K562 (cell line): ENCODE data around the gene TNFSF13B. TPM values are rescaled to one million over a fixed set of nuclear protein-coding genes. Genes with fewer than 3 reads are reported as not detected.

ENCODE experiments used
- ATAC-seq: fragments of 200-7000 bp; cut with Tn5 transposase; 3 replicates; pipeline ENCODE4 v1.9.1; 2020; ENCODE audit warnings: moderate library complexity
- BruUV-seq: library from RNA; stranded (reverse); fragments of 400-500 nt; replicated peaks from 2 replicates; lab custom pipeline; 2021; lab: Mats Ljungman, UMichigan
- CTCF ChIA-PET: fragments of 300-600 bp; formaldehyde crosslinking; extraction: SDS; loops from one replicate; lab custom pipeline; 2021; ENCODE audit warnings: low intra/inter-chr PET ratio; lab: Yijun Ruan, JAX
- POLR2A ChIA-PET: fragments of 300-600, 350-650 bp; sonication (Branson Sonifier 250); formaldehyde crosslinking; extraction: SDS; loops from one replicate; lab custom pipeline; 2021; ENCODE audit warnings: antibody characterized with exemption, inconsistent platforms; lab: Yijun Ruan, JAX
- DNase-seq, 4 experiments: peaks; one replicate each; pipeline versions ENCODE4 v3.0.0 to v3.0.0-alpha.2; 2011 to 2018; ENCODE audit warnings: low spot score in 3 of 4, mixed read lengths in 3 of 4; ENCODE audit errors: extremely low read depth in 1 of 4
- FAIRE-seq: peaks from 2 replicates; lab custom pipeline; 2011; peaks lifted over from hg19 to GRCh38; lab: Jason Lieb, UNC
- H2AFZ ChIP-seq: 2 replicates; pipeline ENCODE4 v1.6.0; 2011; ENCODE audit warnings: low read depth, low read length, control low read depth, inconsistent platforms
- H3K27ac ChIP-seq: fragments of 200-600 bp; 3 replicates; pipeline ENCODE4 v1.8.0; 2011; ENCODE audit warnings: low read depth, mild to moderate bottlenecking, control low read depth, inconsistent platforms, low read length, moderate library complexity, mixed read lengths; ENCODE audit errors: extremely low read depth
- H3K27me3 ChIP-seq, 2 experiments: fragments of 300-600 bp in 1 of 2; 2 replicates in 1 of 2; 3 replicates in 1 of 2; pipeline versions ENCODE4 v1.6.0 to v1.8.0; 2011; ENCODE audit warnings: inconsistent platforms in 2 of 2, low read length in 2 of 2, mild to moderate bottlenecking in 1 of 2, mixed read lengths in 1 of 2, moderate library complexity in 1 of 2; ENCODE audit not compliant: control insufficient read depth in 2 of 2, insufficient read depth in 2 of 2
- H3K36me3 ChIP-seq: fragments of 300-600 bp; 3 replicates; pipeline ENCODE4 v1.8.0; 2011; ENCODE audit warnings: mild to moderate bottlenecking, low read length, inconsistent platforms; ENCODE audit not compliant: control insufficient read depth, insufficient read depth
- H3K4me1 ChIP-seq, 2 experiments: fragments of 200-600 bp in 1 of 2; replicated peaks in 1 of 2; 2 replicates in 1 of 2; 3 replicates in 1 of 2; pipeline versions ENCODE4 v1.5.1 to v1.8.0; 2011; ENCODE audit warnings: inconsistent platforms in 2 of 2, low read length in 2 of 2, mild to moderate bottlenecking in 1 of 2, mixed read lengths in 1 of 2, moderate library complexity in 1 of 2; ENCODE audit not compliant: control insufficient read depth in 2 of 2, insufficient read depth in 2 of 2
- H3K4me2 ChIP-seq: 2 replicates; pipeline ENCODE4 v1.6.1; 2011; ENCODE audit warnings: low read length, control low read depth, inconsistent platforms, mixed read lengths; ENCODE audit not compliant: insufficient read depth
- H3K4me3 ChIP-seq: fragments of 200-600 bp; sonication (generic), shearing (Covaris generic); 2 replicates; pipeline ENCODE4 v1.5.1; 2016; ENCODE audit warnings: control low read depth, inconsistent platforms
- H3K79me2 ChIP-seq: fragments of 200-600 bp; 3 replicates; pipeline ENCODE4 v1.8.0; 2011; ENCODE audit warnings: low read length, inconsistent platforms; ENCODE audit not compliant: control insufficient read depth, insufficient read depth
- H3K9ac ChIP-seq, 2 experiments: 2 replicates each; pipeline versions ENCODE4 v1.6.0 to v1.6.1; 2011; ENCODE audit warnings: low read depth in 2 of 2, low read length in 2 of 2, control low read depth in 1 of 2, inconsistent platforms in 1 of 2, mild to moderate bottlenecking in 1 of 2, mixed read lengths in 1 of 2; ENCODE audit not compliant: insufficient read depth in 1 of 2
- H3K9me1 ChIP-seq: one replicate; pipeline ENCODE4 v1.6.0; 2011; ENCODE audit warnings: inconsistent platforms, mild to moderate bottlenecking, low read length, moderate library complexity; ENCODE audit not compliant: control insufficient read depth, insufficient read depth
- H3K9me3 ChIP-seq: replicated peaks from 2 replicates; pipeline ENCODE4 v1.5.1; 2011; ENCODE audit warnings: low read depth, low read length, inconsistent platforms; ENCODE audit not compliant: control insufficient read depth, insufficient read depth
- H4K20me1 ChIP-seq: replicated peaks from 2 replicates; pipeline ENCODE4 v1.6.1; 2011; ENCODE audit warnings: low read length, inconsistent platforms, mixed read lengths; ENCODE audit not compliant: control insufficient read depth, insufficient read depth
- POLR3A ChIP-seq: IDR thresholded peaks from 2 replicates; pipeline ENCODE4 v1.6.1; 2011; ENCODE audit warnings: borderline replicate concordance, mild to moderate bottlenecking, moderate library complexity; ENCODE audit not compliant: insufficient read length, insufficient read depth; ENCODE audit errors: extremely low read depth
- WGBS: fragments of 100-300 bp; shearing (Covaris generic); methylation state at CpG from one replicate; pipeline ENCODE4 v1.1.6; 2016; ENCODE audit warnings: low coverage, mixed read lengths; ENCODE audit not compliant: insufficient coverage; ENCODE audit errors: missing lambda C conversion rate; 5-methylcytosine and 5-hydroxymethylcytosine counted together
- in situ Hi-C: fragments of 300-500 bp; cut with MboI; formaldehyde crosslinking; loops from 4 replicates; pipeline ENCODE4 v1.15.0; 2018; ENCODE audit warnings: inconsistent platforms, mixed read lengths
- intact Hi-C: fragments of 100-400 bp; cut with micrococcal nuclease; formaldehyde crosslinking; loops from 2 replicates; pipeline ENCODE4 v1.14.2; 2022
- polyA plus RNA-seq, 8 experiments: library from polyadenylated mRNA; depleted of rRNA in 4 of 8; stranded (reverse) in 5 of 8; unstranded in 3 of 8; fragments of >200 nt; fragmentation: Nextera tagmentation in 2 of 8; fragmentation: Illumina TruSeq in 1 of 8; extraction: Ambion mirVana in 2 of 8; extraction: Trizol in 1 of 8; gene quantifications; 2 replicates each; pipeline versions ENCODE4 v1.2.1 to v1.2.3, GENCODE V29; 2011 to 2014; ENCODE audit warnings: inconsistent platforms in 1 of 8, missing spikeins in 1 of 8
- total RNA-seq, 7 experiments: library from RNA; depleted of rRNA in 6 of 7; stranded (reverse); fragments of >200 nt in 6 of 7; fragmentation: Illumina TruSeq in 2 of 7; extraction: Trizol in 2 of 7; gene quantifications; 2 replicates each; pipeline versions ENCODE4 v1.2.1 to v1.2.3, GENCODE V29; 2011 to 2021; ENCODE audit warnings: low replicate concordance in 1 of 7
- TF ChIP-seq, protein P1 (sequence below): sonication (generic); formaldehyde crosslinking; IDR thresholded peaks from 2 replicates; pipeline ENCODE4 v1.8.0; 2022; ENCODE audit warnings: missing genetic modification reagents, mild to moderate bottlenecking, borderline replicate concordance
- TF ChIP-seq, protein P2 (sequence below): fragments of 450-650 bp; IDR thresholded peaks from 2 replicates; pipeline ENCODE4 v1.6.1; 2016; ENCODE audit warnings: mild to moderate bottlenecking, moderate library complexity

The TNFSF13B gene
- total and polyA plus RNA-seq, 9 of the 15 experiments (the other 6 are each of a cell fraction or from before 2014, with no cell fraction given) = 1.1 to 2.1 (median 1.5) TPM

DNA sequence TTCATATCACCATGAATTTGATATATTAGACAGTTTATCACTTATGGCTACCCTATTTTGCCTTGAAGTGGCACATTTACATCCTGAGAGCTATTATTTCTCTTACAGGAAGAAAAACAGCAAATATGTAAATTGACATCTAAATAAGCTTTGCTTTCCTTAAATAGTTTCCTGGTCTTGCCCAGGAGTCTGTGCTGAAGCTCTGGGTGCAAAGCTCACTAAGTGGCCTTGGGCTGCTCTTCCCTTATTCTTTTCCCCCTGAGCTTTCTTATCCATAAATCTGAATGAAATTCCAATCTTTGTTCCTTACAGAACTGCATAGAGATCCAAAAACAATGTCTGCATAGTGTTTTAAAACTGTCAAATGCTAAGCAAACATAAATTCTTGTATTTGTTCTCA lies 56.3 kb downstream of the TNFSF13B start:
- no peak for DNase-seq
- Histone ChIP-seq H3K27ac (no peak overlapping the region), H4K20me1 (no peaks in the 10 kb centered on the region), H3K36me3 (no peaks in the 10 kb centered on the region)
- in situ Hi-C loops = loop anchor here (25.0 kb wide), 1 partner anchor 586 kb away; no protein-coding TSS in a partner anchor
- CTCF ChIA-PET = no interaction called here
- intact Hi-C loops = no loop called here
- TF ChIP-seq, protein P1, sequence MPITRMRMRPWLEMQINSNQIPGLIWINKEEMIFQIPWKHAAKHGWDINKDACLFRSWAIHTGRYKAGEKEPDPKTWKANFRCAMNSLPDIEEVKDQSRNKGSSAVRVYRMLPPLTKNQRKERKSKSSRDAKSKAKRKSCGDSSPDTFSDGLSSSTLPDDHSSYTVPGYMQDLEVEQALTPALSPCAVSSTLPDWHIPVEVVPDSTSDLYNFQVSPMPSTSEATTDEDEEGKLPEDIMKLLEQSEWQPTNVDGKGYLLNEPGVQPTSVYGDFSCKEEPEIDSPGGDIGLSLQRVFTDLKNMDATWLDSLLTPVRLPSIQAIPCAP = no peak
- TF ChIP-seq POLR3A = no peak
- TF ChIP-seq, all 486 proteins: peak for 0
- POLR2A ChIA-PET = no interaction called here
- no peaks in the 10 kb centered on the region for H3K9me1 ChIP-seq
- H3K4me3 ChIP-seq = no peak overlapping the region
- no peaks in the 10 kb centered on the region for H3K4me1 ChIP-seq
- no TSS peak for BruUV-seq
- H3K9ac ChIP-seq = no peak overlapping the region
- no peaks in the 10 kb centered on the region for H3K79me2 ChIP-seq
- H2AFZ ChIP-seq = no peak overlapping the region
- H3K27me3 ChIP-seq = no peaks in the 10 kb centered on the region
- ATAC-seq = no peak
- no peak for FAIRE-seq
- no peaks in the 10 kb centered on the region for H3K9me3 ChIP-seq
- no peak overlapping the region for H3K4me2 ChIP-seq

DNA sequence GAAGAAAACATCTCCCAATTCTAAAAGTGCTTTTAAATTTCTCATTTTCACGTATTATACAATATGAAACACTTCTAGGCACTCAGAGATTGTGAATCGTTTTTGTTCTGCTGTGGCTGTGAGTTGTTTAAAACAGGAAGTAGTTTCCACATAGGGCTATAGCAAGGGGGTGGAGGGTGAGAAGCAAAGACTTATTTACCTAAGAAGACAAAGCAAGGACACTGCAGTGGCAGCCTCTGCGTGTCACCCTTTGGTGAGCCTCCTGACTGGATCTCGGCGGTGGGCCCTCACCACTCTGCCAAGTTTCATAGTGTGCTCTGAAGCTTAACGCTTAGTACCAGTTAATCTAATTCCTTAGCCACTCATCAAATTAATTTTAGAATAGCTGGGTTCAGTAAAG lies 56.8 kb downstream of the TNFSF13B start:
- CTCF ChIA-PET = no interaction called here
- no peak overlapping the region for H3K4me3 ChIP-seq
- DNase-seq (no peak), ATAC-seq (0 out of 3 replicates have a peak, but pooled peaks have one; percentile 22), FAIRE-seq (no peak)
- H3K4me2 ChIP-seq = no peak overlapping the region
- no TSS peak for BruUV-seq
- peak overlapping the region; percentile 72; the same call in 1 of the 2 replicates for H2AFZ ChIP-seq
- 23% methylated on average over 6 of the region's 6 CpGs for WGBS
- intact Hi-C loops (no loop called here), in situ Hi-C loops (loop anchor here (25.0 kb wide), 1 partner anchor 586 kb away; no protein-coding TSS in a partner anchor)
- no peaks in the 10 kb centered on the region for H3K27me3 ChIP-seq
- no peaks in the 10 kb centered on the region for H3K9me3 ChIP-seq
- POLR2A ChIA-PET = no interaction called here
- no peak overlapping the region for H3K9ac ChIP-seq
- H3K9me1 ChIP-seq = no peaks in the 10 kb centered on the region
- H3K27ac ChIP-seq = no peak overlapping the region
- no peaks in the 10 kb centered on the region for H4K20me1 ChIP-seq
- no peaks in the 10 kb centered on the region for H3K79me2 ChIP-seq
- H3K4me1 ChIP-seq = no peaks in the 10 kb centered on the region
- H3K36me3 ChIP-seq = no peaks in the 10 kb centered on the region
- TF ChIP-seq, protein P2, sequence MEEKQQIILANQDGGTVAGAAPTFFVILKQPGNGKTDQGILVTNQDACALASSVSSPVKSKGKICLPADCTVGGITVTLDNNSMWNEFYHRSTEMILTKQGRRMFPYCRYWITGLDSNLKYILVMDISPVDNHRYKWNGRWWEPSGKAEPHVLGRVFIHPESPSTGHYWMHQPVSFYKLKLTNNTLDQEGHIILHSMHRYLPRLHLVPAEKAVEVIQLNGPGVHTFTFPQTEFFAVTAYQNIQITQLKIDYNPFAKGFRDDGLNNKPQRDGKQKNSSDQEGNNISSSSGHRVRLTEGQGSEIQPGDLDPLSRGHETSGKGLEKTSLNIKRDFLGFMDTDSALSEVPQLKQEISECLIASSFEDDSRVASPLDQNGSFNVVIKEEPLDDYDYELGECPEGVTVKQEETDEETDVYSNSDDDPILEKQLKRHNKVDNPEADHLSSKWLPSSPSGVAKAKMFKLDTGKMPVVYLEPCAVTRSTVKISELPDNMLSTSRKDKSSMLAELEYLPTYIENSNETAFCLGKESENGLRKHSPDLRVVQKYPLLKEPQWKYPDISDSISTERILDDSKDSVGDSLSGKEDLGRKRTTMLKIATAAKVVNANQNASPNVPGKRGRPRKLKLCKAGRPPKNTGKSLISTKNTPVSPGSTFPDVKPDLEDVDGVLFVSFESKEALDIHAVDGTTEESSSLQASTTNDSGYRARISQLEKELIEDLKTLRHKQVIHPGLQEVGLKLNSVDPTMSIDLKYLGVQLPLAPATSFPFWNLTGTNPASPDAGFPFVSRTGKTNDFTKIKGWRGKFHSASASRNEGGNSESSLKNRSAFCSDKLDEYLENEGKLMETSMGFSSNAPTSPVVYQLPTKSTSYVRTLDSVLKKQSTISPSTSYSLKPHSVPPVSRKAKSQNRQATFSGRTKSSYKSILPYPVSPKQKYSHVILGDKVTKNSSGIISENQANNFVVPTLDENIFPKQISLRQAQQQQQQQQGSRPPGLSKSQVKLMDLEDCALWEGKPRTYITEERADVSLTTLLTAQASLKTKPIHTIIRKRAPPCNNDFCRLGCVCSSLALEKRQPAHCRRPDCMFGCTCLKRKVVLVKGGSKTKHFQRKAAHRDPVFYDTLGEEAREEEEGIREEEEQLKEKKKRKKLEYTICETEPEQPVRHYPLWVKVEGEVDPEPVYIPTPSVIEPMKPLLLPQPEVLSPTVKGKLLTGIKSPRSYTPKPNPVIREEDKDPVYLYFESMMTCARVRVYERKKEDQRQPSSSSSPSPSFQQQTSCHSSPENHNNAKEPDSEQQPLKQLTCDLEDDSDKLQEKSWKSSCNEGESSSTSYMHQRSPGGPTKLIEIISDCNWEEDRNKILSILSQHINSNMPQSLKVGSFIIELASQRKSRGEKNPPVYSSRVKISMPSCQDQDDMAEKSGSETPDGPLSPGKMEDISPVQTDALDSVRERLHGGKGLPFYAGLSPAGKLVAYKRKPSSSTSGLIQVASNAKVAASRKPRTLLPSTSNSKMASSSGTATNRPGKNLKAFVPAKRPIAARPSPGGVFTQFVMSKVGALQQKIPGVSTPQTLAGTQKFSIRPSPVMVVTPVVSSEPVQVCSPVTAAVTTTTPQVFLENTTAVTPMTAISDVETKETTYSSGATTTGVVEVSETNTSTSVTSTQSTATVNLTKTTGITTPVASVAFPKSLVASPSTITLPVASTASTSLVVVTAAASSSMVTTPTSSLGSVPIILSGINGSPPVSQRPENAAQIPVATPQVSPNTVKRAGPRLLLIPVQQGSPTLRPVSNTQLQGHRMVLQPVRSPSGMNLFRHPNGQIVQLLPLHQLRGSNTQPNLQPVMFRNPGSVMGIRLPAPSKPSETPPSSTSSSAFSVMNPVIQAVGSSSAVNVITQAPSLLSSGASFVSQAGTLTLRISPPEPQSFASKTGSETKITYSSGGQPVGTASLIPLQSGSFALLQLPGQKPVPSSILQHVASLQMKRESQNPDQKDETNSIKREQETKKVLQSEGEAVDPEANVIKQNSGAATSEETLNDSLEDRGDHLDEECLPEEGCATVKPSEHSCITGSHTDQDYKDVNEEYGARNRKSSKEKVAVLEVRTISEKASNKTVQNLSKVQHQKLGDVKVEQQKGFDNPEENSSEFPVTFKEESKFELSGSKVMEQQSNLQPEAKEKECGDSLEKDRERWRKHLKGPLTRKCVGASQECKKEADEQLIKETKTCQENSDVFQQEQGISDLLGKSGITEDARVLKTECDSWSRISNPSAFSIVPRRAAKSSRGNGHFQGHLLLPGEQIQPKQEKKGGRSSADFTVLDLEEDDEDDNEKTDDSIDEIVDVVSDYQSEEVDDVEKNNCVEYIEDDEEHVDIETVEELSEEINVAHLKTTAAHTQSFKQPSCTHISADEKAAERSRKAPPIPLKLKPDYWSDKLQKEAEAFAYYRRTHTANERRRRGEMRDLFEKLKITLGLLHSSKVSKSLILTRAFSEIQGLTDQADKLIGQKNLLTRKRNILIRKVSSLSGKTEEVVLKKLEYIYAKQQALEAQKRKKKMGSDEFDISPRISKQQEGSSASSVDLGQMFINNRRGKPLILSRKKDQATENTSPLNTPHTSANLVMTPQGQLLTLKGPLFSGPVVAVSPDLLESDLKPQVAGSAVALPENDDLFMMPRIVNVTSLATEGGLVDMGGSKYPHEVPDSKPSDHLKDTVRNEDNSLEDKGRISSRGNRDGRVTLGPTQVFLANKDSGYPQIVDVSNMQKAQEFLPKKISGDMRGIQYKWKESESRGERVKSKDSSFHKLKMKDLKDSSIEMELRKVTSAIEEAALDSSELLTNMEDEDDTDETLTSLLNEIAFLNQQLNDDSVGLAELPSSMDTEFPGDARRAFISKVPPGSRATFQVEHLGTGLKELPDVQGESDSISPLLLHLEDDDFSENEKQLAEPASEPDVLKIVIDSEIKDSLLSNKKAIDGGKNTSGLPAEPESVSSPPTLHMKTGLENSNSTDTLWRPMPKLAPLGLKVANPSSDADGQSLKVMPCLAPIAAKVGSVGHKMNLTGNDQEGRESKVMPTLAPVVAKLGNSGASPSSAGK = no peak
